ENCODE measurements around the gene SLC22A23.

SLC22A23 gene

DNA sequence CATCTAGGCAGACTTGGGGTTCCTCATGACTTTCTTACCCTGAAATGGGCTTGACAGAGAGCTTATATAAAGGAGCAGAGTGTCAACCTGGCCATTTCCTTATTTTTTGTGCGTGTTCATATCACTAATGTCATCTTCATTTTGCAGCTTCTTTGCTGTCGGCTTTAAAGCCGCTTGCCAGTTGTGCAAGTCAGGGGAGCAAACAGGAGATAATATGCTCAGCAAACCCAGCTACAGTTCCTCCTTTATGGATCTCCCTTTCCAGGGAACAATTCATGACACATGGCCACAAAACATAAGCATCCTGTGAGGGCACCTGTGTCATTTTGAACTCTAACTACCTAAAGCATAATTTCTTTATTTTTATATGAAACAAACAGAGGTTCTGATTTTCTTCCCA, 222.9 kb downstream of the SLC22A23 start:
- DNase-seq = no peak

DNA sequence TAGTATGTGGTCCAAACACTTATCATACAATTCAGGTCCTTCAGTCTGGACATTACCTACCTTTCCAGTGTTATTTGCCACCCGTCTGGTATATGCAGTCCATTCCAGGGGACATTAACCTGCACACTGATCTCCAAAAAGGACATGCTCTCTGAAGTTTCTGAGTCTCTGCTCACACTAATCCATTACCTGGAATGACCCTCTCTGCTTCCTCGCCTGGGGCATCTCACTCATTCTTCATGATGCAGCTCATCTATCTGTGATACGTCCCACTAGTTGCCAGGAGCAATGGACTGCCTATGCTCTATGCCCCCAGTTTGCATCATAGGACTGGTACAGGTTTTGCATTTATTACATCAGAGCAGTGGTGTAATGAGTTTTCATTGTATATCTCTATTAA, 223.5 kb downstream of the SLC22A23 start:
- no peak for DNase-seq

- no peak for DNase-seq
These were observed 224.6 kb downstream of the SLC22A23 start for GRCh38 chr6:3232017-3232945.

- DNase-seq = no peak
These were observed 225.4 kb downstream of the SLC22A23 start for GRCh38 chr6:3231247-3232016.

DNA sequence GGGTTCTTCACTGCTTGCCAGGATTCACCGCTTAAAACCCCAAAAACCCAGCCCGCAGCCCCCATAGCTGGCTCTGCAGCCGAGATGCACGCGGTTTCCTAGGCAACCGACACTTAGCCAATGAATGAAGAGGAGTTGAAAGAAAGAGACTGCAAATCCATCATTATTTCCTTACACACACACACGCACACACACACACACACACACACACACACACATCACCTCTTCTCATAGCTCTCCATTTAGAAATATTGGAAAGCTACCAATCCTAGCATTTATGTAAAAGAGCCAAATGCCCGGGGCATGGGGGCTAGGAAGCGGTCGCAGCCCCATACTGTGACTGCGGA, 226.0 kb downstream of the SLC22A23 start:
- DNase-seq = no peak

DNA sequence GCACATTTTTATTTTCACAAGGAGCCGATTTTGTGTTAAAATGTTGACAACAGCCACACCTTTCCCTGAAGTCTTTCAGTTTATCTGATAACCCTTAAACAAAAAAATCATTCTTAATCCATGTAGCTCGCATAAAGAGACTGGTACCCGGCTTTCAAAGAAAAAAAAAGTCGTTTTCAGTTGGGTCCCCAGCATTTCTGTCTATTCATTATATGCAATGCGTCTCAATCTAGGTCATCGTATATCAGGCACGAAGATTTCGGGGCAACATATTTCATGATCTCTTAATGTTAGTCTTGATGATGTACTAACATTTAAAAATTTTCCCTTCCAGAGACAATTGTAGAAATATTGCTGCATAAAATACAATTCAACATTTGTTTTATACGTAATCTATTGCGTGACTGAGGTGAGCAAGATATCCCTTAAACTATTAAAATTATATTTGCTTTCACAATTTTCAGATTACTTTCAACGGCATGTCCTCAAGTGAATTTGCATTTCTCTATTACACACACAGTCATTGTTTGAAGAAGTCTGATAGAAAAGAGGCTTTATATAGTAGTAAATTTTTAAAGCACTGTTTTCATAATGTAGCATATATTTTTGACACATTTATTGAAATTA, 226.5 kb downstream of the SLC22A23 start:
- no peak for DNase-seq

DNA sequence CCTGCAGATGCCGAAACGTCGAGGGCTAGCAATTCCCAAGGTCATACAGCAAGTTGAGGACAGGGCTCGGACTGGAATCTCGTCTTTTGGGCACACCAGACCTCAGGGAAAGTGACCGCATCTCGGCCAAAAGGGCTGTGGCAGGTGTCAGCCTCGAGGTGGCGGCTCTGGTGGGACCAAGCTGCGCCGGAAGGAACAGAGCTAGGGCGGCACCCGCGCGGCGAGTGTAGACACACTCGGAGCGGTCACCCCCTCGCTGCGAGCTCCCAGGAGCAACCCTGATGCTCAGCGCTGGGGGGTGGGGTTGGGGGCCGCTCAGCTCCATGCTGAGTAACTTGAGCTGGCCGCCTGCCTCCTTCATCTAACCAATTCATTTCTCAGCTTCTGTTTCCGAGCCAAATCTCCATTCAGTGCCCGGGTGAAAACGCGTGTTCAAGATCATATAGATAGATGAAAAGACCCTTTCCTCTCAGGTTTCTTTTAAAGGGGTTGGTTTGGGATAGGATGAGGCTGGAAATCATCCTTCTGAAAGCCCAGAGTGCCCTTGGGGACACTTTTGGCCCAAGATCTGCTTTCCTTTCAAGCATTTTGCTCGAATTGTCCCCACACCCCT, 227.2 kb downstream of the SLC22A23 start:
- peak; percentile 72 for DNase-seq

DNA sequence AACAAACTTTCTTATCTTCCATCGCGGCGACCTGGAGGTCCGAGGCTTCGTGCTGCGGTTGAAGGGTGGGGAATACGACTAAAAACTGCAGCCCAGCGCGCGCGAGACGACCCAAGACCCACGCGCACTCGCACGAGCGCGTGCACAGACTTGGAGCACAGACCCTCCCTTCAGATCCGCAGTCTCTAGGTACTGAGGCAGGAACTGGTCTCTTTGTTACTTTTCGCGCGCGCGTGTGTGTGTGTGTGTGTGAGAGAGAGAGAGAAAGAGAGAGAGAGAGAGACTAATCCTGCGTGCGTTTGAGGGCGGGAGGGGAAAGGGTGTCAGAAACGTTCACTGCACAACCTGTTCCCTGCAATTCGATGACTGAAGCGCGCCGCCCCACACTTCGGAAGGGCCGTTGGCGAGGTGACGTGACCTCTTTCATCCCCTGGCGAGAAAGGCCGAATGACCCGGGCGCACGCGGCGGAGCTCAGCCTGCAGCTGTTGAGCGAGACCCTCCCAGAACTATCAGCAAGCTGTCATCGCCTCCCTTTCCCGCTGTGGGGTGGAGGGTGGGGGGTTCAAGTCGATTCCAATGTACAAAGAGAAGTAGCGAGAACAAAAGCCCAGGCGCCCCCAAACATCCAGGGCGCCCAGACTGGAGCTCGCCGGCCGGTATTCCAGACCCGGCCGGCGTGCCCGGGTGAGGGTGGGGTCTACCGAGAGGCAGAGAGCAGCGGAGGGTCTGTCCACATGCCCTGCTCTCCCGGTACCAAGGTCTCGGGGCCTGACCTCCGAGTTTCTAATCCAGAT, 227.9 kb downstream of the SLC22A23 start:
- peak; percentile 74 for DNase-seq

GRCh38 chr6:3228046-3228671, 228.7 kb downstream of the SLC22A23 start:
- DNase-seq = peak; percentile 70

GRCh38 chr6:3227363-3228045, 229.3 kb downstream of the SLC22A23 start, which contains the start of gene TUBB2B:
TSS of gene TUBB2B (minus strand) at chr6:3227653. CDS start at chr6:3227543, 110 bp downstream.
- DNase-seq = no peak

DNA sequence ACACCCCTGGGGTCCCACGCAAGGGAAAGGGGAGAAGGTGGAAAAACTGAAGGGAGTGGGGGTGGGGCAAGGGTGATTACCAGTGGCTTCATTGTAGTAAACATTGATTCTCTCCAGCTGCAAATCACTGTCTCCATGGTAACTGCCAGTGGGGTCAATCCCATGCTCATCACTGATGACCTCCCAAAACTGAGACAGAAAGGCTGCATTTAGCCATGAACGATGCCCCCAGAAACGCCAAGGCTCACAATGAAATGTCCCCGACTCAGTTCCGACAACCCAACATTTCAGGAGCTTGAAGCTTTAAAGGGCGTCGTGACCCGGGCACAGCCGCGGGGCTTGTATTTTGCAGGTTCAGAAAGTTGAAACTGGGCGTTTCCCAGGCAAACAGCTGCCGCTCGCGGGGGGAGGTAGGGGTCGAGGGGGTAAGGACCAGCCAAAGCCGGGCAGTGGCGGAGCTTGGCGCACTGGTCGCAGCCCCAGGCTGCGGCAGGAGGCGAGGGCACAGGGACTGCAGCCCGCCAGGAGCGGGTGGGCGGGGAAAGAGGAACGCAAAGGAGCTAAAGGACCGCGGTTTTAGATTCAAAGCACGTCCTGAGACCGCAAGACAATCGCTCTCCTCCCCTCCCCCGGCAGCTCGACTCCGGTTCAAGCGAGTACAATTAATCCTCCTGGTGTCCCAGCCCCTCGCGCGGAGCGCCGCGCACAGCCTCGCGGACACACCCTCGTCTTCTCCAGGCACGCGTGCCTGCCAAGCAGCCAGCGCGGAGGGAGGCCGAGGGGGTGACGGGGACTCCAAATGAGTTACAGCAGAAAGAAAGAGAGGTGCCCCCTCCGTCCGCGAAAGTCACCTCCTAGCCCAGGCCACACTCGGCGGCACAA, 230.1 kb downstream of the SLC22A23 start:
- peak; percentile 73 for DNase-seq

DNA sequence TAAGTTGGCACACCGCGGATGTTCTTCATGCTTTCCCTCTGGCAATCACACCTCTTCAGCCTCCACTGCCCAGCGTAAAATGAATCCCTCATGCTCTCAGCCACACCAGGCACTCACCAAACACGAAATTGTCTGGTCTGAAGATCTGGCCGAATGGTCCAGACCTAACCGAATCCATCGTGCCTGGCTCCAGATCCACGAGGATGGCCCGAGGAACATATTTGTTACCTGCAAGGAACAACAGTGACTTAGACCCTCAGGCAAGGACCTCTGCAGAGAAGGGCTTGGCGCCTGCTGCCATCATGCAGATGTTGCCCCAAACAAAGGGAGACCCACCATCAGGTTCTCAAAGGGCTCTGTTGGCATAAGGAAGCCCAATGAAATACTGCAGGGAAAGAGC, 230.8 kb downstream of the SLC22A23 start:
- no peak for DNase-seq

- DNase-seq = no peak
These were observed 234.3 kb downstream of the SLC22A23 start for GRCh38 chr6:3222506-3223038.

DNA sequence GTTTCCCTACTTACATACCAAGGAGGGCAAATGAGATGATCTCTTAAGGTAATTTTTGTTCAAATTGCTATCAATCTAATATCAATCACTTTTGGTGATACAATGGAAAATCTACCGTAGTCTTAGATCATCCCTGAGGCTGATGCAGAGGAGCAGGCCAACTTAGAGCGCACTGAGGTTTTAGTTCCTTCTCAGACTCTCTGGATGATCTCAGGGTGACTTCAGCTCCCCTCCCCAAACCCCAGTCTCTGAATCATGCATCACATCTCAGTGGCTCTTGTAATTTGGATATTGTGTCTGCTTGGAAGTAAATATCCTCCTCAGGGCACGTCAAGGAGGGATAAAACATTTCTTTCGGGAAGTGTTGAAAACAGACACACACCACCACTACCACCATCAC, 235.3 kb downstream of the SLC22A23 start:
- DNase-seq = no peak

- DNase-seq = no peak
These were observed 236.5 kb downstream of the SLC22A23 start for GRCh38 chr6:3220366-3220765.
